Activated B cell treated with CpG ODN at 0.5 μM for 24 hours (primary cell): ENCODE data around the gene MT1B. TPM values are rescaled to one million over a fixed set of nuclear protein-coding genes. Genes with fewer than 3 reads are reported as not detected.
A peak's percentile ranks its signal among the peaks of the same experiment; 100 is the strongest.

ENCODE experiments used
- ATAC-seq: fragments of 200-7000 bp; cut with Tn5 transposase; one replicate; pipeline ENCODE4 v1.10.0; 2021; ENCODE audit warnings: low read depth, mild to moderate bottlenecking, moderate library complexity
- CTCF ChIA-PET: fragments of 350-600 bp; sonication (Branson Sonifier 250); formaldehyde crosslinking; loops from one replicate; lab custom pipeline; 2021; ENCODE audit warnings: antibody characterized with exemption; lab: Charles Lee
- POLR2A ChIA-PET: fragments of 350-600 bp; sonication (Branson Sonifier 250); formaldehyde crosslinking; loops from one replicate; lab custom pipeline; 2021; ENCODE audit warnings: antibody characterized with exemption; lab: Charles Lee
- DNase-seq: peaks from one replicate; pipeline ENCODE4 v3.0.0; 2022
- H3K27ac Mint-ChIP-seq: one replicate; pipeline ENCODE4 v1.8.0; 2020; ENCODE audit warnings: mixed read lengths
- H3K27me3 Mint-ChIP-seq: one replicate; pipeline ENCODE4 v1.8.0; 2021; ENCODE audit warnings: mixed read lengths
- H3K36me3 Mint-ChIP-seq: one replicate; pipeline ENCODE4 v1.8.0; 2021; ENCODE audit warnings: low read depth, mixed read lengths
- H3K4me1 Mint-ChIP-seq: one replicate; pipeline ENCODE4 v1.8.0; 2021; ENCODE audit warnings: mixed read lengths
- H3K4me3 Mint-ChIP-seq: one replicate; pipeline ENCODE4 v1.8.0; 2020; ENCODE audit warnings: mild to moderate bottlenecking, mixed read lengths
- H3K9me3 Mint-ChIP-seq: one replicate; pipeline ENCODE4 v1.8.0; 2020; ENCODE audit warnings: mixed read lengths
- intact Hi-C: fragments of 100-400 bp; cut with micrococcal nuclease; formaldehyde crosslinking; loops from one replicate; pipeline ENCODE4 v1.15.1; 2024
- total RNA-seq: library from RNA; stranded (reverse); gene quantifications from 2 replicates; pipeline ENCODE4 v1.2.3, GENCODE V29; 2022
- TF ChIP-seq, protein P1 (sequence below): fragments of 200-600 bp; IDR thresholded peaks from one replicate; pipeline ENCODE4 v1.8.0; 2022; ENCODE audit warnings: antibody characterized with exemption, mild to moderate bottlenecking

The MT1B gene
- total RNA-seq, 1 donor from 2014 or later: not detected

DNA sequence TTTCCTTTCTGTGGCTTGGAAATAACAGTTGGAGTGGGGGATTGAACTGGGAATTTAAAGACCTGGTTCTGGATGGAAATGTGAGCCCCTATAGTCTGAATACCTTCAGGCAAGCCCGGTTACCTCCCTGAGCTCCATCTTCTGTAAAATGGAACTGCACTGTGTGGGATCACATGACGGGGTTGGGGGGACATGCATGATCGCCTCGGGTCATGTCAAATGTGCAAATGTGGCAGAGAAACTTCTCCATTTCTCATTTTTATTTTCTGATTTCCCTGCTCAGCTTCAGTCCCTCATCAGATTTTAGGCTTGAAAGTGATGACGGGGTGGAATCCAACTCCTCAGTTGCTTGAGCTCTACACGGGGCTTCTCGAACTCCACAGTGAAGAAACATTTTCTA, 1.5 kb downstream of the MT1B start:
- TF ChIP-seq, protein P1, sequence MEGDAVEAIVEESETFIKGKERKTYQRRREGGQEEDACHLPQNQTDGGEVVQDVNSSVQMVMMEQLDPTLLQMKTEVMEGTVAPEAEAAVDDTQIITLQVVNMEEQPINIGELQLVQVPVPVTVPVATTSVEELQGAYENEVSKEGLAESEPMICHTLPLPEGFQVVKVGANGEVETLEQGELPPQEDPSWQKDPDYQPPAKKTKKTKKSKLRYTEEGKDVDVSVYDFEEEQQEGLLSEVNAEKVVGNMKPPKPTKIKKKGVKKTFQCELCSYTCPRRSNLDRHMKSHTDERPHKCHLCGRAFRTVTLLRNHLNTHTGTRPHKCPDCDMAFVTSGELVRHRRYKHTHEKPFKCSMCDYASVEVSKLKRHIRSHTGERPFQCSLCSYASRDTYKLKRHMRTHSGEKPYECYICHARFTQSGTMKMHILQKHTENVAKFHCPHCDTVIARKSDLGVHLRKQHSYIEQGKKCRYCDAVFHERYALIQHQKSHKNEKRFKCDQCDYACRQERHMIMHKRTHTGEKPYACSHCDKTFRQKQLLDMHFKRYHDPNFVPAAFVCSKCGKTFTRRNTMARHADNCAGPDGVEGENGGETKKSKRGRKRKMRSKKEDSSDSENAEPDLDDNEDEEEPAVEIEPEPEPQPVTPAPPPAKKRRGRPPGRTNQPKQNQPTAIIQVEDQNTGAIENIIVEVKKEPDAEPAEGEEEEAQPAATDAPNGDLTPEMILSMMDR: no peak
- peak overlapping the region; percentile 65 for H3K27ac Mint-ChIP-seq
- no peak for ATAC-seq
- intact Hi-C loops: no loop called here
- peaks cover 12% of the 10 kb centered on the region for H3K27me3 Mint-ChIP-seq
- peaks cover 3% of the 10 kb centered on the region for H3K36me3 Mint-ChIP-seq
- H3K4me3 Mint-ChIP-seq: peak overlapping the region; percentile 13
- peaks cover 23% of the 10 kb centered on the region for H3K4me1 Mint-ChIP-seq
- ChIA-PET CTCF (no interaction called here), POLR2A (interaction anchor here (0.7 kb wide), 1 partner anchor 44 kb away, joined by 3 read pairs; no protein-coding TSS in a partner anchor)
- H3K9me3 Mint-ChIP-seq: no peaks in the 10 kb centered on the region
- no peak for DNase-seq

DNA sequence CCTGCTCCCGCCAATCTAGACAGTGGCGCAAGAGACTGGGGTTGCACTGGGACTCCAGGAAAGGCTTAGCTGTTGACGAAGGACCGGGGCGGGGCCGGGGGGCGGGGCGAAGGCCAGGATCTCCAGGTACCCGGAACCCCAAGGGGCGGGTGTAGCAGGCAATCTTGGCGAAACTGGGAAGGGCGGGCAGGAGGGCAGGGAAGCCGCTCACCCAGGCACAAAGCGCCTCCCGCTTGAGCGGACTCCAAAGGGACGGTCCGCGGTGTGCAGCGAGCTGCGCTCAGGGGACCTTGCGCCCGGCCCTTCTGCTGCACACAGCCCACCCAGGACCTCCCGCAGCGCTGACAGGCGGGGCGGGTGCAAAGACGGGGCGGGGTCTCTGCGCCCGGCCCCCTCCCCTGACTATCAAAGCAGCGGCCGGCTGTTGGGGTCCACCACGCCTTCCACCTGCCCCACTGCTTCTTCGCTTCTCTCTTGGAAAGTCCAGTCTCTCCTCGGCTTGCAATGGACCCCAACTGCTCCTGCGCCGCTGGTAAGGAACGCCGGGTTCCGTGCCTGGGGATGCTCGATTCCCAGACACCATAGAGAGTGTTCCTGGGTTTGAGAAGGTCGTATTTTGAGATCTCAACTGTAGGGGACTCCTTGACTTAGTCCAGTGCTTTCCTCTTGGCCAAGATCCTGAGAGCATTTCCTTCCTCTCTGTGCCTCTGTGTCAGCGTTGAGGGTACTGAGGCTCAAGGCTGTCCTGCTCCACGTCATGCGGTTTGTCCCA, 6.1 kb downstream of the MT1B start, which contains the start of gene MT1F:
MT1F (plus strand) TSS at position 405 of the 772 bp plus-strand sequence; CDS start at position 505, 100 bp downstream.
- no peaks in the 10 kb centered on the region for H3K9me3 Mint-ChIP-seq
- CTCF ChIA-PET: interaction anchor here (0.7 kb wide), 1 partner anchor 49 kb away, joined by 3 read pairs; the partner anchor contains the start of gene MT2A
- H3K4me1 Mint-ChIP-seq: peaks cover 39% of the 10 kb centered on the region
- intact Hi-C loops: loop anchor here (1.0 to 2.0 kb wide), 3 partner anchors 15 to 49 kb away; partner anchors contain the start of genes MT1X and MT2A
- ATAC-seq (peak; percentile 84), DNase-seq (peak; percentile 71)
- peaks cover 3% of the 10 kb centered on the region for H3K36me3 Mint-ChIP-seq
- H3K4me3 Mint-ChIP-seq: peak within 1 kb of the TSS; percentile 92
- H3K27me3 Mint-ChIP-seq: peaks cover 16% of the 10 kb centered on the region
- POLR2A ChIA-PET: interaction anchor here (0.6 to 1.2 kb wide), 12 partner anchors 9 to 865 kb away, joined by 3 to 11 read pairs (median 4); partner anchors contain the start of genes MT1X and MT2A
- TF ChIP-seq, protein P1: no peak
- H3K27ac Mint-ChIP-seq: peak within 1 kb of the TSS; percentile 88

DNA sequence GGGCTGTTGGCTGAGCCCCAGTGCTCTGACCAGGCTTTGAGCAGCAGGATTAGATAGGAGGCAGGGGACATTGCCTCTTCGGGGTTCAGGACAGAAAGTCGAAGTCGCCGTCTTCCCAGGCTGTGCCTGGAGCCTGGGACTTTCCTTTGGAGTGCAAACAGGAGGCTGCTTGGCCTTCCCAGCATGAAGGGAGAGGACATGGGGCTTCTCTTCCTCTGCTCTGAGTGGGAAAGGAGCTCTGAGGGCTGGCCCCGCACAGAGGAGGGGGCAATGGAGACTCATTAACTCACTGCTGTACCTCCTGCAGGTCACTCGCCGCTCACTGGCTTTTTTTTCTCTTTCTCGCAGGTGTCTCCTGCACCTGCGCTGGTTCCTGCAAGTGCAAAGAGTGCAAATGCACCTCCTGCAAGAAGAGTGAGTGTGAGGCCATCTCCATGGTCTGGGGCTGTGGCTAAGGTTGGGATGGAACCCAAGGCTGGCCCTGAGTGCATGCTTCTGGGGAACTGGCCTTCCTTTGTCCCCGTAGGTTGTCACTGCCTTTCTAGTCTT, 6.7 kb downstream of the MT1B start:
- Mint-ChIP-seq H3K27me3 (peaks cover 18% of the 10 kb centered on the region), H3K4me1 (peaks cover 36% of the 10 kb centered on the region), H3K27ac (peak overlapping the region; percentile 72), H3K9me3 (no peaks in the 10 kb centered on the region), H3K4me3 (peak overlapping the region; percentile 92), H3K36me3 (peaks cover 3% of the 10 kb centered on the region)
- TF ChIP-seq, protein P1: no peak
- intact Hi-C loops: no loop called here
- no peak for ATAC-seq
- CTCF ChIA-PET: no interaction called here
- DNase-seq: no peak
- POLR2A ChIA-PET: interaction anchor here (0.8 to 1.2 kb wide), 4 partner anchors 24 to 51 kb away, joined by 4 to 11 read pairs (median 6); partner anchors contain the start of genes MT1X and MT2A

DNA sequence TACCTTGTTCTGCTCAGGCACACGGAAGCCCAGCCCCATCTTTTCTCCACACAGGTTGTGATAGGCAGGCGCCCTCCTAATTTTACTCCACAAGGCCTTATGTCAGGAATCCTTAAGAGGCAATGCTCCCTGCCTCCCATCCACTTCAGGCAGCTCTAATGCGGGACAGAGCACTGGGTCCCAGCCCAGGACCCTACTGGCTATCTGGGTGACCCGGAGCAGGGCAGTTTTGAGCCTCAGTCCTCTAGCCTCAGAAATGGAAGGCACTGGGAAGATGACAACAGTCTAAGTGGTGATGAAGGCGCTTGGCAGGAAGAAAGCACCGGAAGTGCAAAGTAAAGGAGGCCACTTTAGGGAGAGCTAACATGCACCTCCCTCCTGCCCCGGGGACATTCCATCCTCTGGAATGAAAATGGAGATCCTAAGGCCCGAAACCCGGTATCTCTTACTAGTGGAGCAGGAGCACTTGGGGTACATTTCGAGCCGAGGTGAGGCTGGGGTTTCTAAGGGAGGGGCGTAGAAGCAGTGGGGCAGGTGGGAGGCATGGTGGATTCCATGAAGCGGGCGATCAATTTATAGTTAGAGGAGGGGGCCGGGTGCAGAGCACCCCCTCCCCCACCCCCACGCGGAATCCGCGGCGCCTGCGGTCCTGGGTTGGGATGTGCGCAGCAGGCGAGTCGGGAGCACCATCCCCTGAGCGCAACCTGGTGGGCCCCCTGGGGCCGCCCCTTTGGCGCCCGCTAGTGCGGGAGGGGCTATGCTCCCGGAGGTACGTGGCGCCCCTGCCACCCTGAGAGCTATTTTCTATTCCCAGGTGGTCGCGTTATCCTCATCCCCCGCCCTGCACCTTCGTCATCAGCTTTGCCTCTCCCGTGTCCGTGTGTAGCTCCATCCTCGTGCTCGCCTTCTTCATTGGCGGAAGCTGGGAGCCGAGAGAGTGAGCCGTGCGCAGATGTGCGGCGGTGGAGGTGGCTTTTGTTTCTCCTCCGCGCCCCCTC, 11.0 kb downstream of the MT1B start:
- Mint-ChIP-seq H3K36me3 (peaks cover 3% of the 10 kb centered on the region), H3K4me1 (peaks cover 23% of the 10 kb centered on the region), H3K9me3 (no peaks in the 10 kb centered on the region), H3K27me3 (peaks cover 53% of the 10 kb centered on the region), H3K27ac (no peak overlapping the region), H3K4me3 (peak overlapping the region; percentile 11)
- CTCF ChIA-PET: no interaction called here
- POLR2A ChIA-PET: no interaction called here
- ATAC-seq: no peak
- intact Hi-C loops: no loop called here
- DNase-seq: no peak
- TF ChIP-seq, protein P1: no peak
